ENCODE results near the gene NKD2.
"Not testable (repeated sequence)": the region's sequence is repeated elsewhere in the genome, so short reads cannot be mapped to it uniquely, and the experiment has no call there.

NKD2 gene

DNA sequence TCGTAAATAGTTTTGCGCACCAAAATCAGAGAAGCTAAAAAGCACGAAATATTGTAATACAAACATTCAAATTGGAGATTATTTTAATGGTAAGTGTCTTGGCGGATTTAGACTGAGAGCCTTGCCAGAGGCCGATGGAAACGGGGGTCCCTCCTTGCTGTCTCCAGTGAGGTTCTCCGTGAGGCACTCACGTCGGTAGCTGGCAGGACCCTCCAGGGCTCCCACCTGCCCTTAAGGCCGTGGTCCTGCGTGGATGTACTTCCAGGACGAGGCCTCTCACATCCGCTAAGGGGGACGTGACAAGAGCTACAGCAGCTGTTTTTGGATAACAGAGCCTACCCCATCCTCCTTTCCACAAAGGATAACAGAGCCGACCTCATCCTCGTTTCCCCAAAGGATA, 7.9 kb downstream of the NKD2 start:
- no peaks in the 10 kb centered on the region for H3K9me3 Mint-ChIP-seq
- H3K36me3 Mint-ChIP-seq: no peaks in the 10 kb centered on the region

DNA sequence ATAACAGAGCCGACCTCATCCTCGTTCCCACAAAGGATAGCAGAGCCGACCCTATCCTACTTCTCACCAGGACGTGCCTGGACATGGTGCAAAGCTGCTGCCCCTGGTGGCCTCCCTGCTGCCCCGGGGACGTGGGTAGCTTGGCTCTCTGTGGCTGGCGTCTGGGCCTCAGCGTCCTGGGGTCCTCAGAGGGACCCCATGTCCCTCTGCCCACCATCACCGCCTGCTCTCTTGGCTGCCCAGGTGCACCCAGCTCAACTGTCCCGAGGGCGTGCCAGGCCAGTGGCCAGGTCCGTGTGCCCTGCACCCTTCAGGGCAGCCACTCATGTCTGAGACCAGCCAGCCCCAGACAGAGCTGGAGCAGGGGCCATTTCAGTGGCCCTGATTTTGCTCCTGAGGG, 8.5 kb downstream of the NKD2 start:
- DNase-seq: no peak
- Mint-ChIP-seq H3K4me3 (no peak overlapping the region), H3K27me3 (peaks cover 4% of the 10 kb centered on the region), H3K36me3 (no peaks in the 10 kb centered on the region), H3K9me3 (no peaks in the 10 kb centered on the region), H3K4me1 (no peaks in the 10 kb centered on the region), H3K27ac (no peak overlapping the region)
- CTCF ChIA-PET: interaction anchor here (2.3 kb wide), 1 partner anchor 93 kb away, joined by 6 read pairs; no protein-coding TSS in a partner anchor

More for the DNA sequence above, 7.9 kb downstream of the NKD2 start:
- no peak for DNase-seq
- Mint-ChIP-seq H3K27me3 (peaks cover 7% of the 10 kb centered on the region), H3K27ac (no peak overlapping the region), H3K4me3 (no peak overlapping the region), H3K4me1 (no peaks in the 10 kb centered on the region)
- CTCF ChIA-PET: interaction anchor here (0.6 to 2.3 kb wide), 2 partner anchors 86 to 93 kb away, joined by 5 to 6 read pairs; no protein-coding TSS in a partner anchor

DNA sequence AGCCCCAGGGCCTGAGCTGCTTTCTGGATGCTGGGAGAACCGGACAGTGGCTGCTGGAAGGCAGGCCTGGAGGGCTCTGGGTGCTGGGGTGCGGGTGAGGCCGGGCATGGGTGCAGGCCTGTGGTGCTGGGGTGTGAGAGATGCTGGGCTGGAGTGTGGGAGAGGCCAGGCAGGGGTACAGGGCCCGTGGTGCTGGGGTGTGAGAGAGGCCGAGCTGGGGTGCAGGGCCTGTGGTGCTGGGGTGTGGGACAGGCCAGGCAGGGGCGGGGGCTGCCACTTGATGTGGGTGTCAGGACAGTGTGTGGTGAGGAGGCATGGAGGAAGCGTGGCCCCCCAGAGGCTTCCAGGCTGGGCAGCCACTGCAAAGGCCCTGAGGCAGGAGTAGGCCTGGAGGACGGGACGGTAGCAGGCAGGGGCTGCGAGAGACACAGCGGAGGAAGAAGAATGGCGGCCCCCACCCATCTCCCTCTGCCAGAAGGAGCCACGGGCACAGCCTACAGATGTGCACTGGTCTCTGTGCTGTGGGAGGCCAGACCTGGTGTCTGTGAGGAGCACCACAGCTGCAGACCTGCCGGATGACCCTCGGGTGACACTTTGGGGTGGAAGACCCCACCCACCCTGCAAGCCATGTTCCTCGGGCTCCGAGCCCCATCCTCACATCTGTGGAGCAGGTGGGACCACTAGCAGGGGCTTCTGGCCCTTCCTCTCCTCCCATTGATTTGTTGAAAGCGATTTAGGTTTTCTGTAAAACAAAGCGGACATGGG, 9.3 kb downstream of the NKD2 start:
- H3K4me3 Mint-ChIP-seq: no peak overlapping the region
- H3K27me3 Mint-ChIP-seq: peaks cover 2% of the 10 kb centered on the region
- no peaks in the 10 kb centered on the region for H3K4me1 Mint-ChIP-seq
- CTCF ChIA-PET: interaction anchor here (2.3 kb wide), 1 partner anchor 94 kb away, joined by 6 read pairs; no protein-coding TSS in a partner anchor
- no peak overlapping the region for H3K27ac Mint-ChIP-seq
- no peaks in the 10 kb centered on the region for H3K9me3 Mint-ChIP-seq
- no peak for DNase-seq
- H3K36me3 Mint-ChIP-seq: no peaks in the 10 kb centered on the region

DNA sequence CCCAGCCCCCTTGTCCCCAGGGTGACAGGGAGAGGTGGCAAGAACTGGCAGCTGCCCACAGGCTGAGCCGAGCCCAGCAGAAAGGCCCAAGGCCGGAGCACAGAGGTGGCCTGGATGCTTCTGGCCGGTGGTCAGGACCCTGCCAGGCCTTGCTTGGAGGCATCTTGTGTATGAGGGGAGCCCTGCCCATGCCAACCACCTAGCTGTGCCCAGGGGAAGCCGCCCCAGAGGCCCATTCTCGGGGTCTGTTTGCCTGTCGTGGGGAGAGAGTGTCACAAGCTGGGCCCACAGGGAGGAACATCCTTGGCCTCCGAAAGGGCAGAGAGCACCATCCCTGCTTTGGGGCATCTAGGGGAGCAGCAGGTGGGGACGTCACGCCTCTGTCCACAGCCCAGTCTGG, 10.0 kb downstream of the NKD2 start:
- CTCF ChIA-PET: no interaction called here
- Mint-ChIP-seq H3K27ac (no peak overlapping the region), H3K4me1 (no peaks in the 10 kb centered on the region), H3K4me3 (no peak overlapping the region), H3K36me3 (no peaks in the 10 kb centered on the region), H3K27me3 (no peaks in the 10 kb centered on the region), H3K9me3 (no peaks in the 10 kb centered on the region)
- DNase-seq: no peak

DNA sequence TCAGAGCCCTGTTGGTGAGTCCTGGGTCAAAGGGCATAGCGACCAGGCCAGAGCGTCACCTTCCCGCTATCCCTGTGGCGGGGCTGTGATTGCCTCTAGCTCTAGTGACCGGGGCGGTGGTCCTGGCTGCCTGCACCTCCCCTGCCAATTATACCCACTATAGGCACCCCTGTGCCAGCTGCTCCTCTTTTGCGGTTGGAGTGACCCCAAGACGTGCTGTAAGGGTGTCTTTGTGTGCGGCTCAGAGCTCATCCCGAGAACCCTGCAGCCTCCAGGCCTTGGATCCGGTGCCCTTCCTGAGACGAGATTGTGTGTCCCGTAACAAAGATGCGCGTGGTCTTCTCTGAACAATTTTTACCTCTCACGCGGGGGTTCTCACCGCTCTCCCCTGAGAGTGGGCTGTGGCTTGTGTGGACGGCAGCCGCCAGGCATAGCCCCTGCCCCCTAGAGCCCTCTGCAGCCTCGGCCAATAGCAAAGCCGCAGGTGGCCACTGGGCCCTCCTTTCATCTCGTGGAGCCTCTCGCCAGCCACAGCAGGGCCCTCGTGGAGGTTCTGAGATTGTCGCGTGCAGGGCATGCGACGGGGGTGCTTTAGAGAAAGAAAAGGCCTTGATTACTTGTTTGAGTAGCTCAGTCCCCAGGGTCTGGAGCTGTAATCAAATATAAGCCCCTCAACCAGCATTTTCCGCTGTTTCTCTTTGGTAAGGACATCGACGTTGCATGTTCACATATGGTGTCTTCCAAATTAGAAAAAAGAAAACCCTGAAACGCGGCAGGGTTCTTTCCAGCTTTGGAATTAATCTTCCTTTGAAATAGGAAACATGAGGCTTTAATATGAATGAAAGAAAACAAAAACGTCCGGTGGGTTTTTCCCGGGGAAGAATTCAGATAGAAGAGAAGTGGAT, 10.7 kb downstream of the NKD2 start:
- no peaks in the 10 kb centered on the region for H3K36me3 Mint-ChIP-seq
- no peak overlapping the region for H3K4me3 Mint-ChIP-seq
- CTCF ChIA-PET: no interaction called here
- H3K4me1 Mint-ChIP-seq: no peaks in the 10 kb centered on the region
- no peak for DNase-seq
- no peaks in the 10 kb centered on the region for H3K27me3 Mint-ChIP-seq
- no peaks in the 10 kb centered on the region for H3K9me3 Mint-ChIP-seq
- H3K27ac Mint-ChIP-seq: peak overlapping the region; percentile 37

DNA sequence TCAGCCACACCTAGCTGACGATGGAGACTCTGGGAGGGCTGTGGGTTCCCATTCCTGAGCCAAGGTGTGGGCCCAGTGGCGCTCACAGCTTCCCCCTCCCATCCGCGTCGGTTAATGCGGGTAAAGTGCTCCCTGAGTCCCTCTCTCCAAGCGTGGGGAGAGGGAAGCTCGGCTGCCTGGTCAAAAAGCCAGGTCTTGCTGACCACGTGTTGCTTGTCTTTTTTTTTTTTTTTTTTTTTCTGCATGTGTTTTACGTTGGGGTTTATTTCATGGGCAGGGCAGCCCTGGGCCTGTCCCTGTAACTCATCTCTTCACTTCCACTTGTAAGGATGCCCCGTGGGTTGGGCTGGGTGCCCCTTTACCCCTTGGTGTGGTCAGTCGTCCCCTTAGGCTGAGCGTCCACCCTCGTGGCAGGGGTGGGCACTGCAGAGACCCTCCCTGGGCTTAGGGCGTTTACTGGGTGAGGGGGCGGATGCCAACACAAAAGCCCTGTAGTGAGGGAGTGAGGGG, 11.9 kb downstream of the NKD2 start:
- no peaks in the 10 kb centered on the region for H3K4me1 Mint-ChIP-seq
- H3K9me3 Mint-ChIP-seq: no peaks in the 10 kb centered on the region
- no peak for DNase-seq
- no peak overlapping the region for H3K4me3 Mint-ChIP-seq
- H3K27me3 Mint-ChIP-seq: no peaks in the 10 kb centered on the region
- CTCF ChIA-PET: interaction anchor here (0.8 kb wide), 1 partner anchor 9 kb away, joined by 4 read pairs; no protein-coding TSS in a partner anchor
- no peak overlapping the region for H3K27ac Mint-ChIP-seq
- H3K36me3 Mint-ChIP-seq: no peaks in the 10 kb centered on the region

DNA sequence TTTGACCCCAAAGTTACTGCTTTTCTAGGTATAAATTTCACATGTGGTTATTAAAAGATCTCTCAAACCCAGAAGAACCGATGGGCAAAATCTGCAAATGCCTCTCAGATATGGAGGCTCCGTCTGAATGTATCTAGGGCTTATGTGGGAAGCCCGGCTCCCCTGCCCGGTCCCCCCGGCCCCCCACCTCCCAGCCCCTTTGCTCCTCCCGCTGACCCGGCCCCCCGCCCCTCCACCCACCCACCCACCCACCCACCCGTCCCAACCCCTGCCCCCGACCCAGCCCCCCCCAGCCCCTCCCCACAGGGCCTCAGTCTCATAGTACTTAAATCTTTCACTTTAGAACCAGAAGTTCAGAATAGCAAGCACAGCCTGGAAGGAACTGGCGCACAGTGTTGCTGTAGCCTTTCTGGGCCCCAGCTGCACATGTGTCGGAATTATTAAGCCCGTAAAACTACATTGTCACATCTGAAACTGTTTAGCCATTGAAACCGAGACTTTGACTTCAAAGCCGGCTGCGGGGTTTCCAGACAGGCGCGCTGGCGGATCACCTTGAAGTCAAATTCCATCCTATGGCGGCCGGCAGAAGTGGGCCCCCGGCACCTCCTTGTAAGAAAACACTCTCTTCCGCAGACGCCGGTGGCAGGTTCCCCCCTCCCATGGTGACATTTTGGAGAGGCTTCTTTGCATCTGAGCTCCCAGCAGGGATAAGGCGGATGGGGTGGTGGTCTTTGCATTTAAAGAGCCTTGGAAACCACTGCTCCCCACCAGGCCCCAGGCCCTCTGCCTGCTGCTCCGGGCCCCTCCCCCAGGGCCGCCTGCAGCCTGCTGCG, 12.8 kb downstream of the NKD2 start:
- Mint-ChIP-seq H3K4me3 (no peak overlapping the region), H3K9me3 (no peaks in the 10 kb centered on the region), H3K27me3 (no peaks in the 10 kb centered on the region), H3K36me3 (no peaks in the 10 kb centered on the region), H3K4me1 (no peaks in the 10 kb centered on the region), H3K27ac (no peak overlapping the region)
- CTCF ChIA-PET: no interaction called here
- DNase-seq: no peak

DNA sequence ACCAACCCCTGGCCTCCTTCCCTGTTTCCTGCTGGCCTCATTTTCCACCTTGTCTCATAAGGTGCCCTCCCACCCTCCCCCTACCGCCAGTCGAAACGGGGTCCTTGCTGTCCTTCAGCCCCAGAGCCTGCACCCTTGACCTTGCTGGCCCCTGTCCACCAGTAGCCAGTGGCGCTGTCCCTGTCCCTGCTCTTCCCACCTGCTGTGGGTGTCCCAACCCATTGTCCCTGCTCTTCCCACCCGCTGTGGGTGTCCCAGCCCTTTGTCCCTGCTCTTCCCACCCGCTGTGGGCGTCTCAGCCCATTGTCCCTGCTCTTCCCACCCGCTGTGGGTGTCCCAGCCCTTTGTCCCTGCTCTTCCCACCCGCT, 13.4 kb downstream of the NKD2 start:
- H3K27ac Mint-ChIP-seq, DNase-seq, H3K36me3 Mint-ChIP-seq, CTCF ChIA-PET, H3K9me3 Mint-ChIP-seq, H3K27me3 Mint-ChIP-seq, H3K4me3 Mint-ChIP-seq, H3K4me1 Mint-ChIP-seq: not testable (repeated sequence)

DNA sequence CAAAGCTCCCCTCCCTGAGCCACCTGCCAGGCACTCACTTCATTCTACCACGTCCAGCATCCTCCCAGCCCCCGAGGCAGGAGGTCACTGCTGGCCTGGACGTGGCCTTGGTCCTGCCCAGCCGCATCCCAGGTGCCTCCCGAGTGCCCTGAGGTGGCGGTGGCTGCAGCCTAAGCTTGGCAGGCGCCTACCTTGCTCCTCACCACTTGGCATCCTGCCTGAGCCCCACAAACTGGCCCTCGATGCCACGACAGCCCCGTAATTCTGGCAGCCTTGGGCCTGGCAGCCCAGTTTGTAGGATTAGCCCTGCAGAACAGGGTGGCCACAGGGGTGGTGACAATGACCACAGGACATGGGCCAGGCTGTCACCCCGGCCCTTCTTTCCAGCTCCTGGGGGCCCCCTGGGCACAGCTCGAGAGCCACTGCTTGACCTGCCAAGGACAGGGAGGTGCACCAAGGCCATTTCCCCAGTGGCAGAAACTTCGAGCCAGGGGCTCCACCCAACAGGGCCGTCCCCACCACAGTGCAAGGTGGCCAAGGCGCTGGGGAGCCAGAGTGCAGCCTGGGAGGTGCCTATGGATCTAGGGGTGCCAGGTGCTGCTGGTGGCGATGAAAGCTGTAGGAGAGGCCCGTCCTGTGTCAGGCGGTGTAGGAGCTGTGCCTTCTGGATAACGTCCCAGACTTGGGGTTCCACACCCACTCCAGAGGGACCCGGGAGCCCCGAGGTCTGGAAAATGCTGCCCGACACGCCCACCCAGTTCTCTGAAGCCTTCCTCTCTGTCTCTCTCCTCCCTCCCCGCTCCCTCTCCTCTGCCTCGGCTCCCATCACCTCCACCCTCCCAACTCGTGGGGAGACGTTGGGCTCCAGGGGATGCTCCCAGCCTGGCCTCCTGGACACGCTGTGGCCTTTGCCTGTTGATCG, 18.4 kb downstream of the NKD2 start:
- H3K27ac Mint-ChIP-seq: no peak overlapping the region
- CTCF ChIA-PET: no interaction called here

DNA sequence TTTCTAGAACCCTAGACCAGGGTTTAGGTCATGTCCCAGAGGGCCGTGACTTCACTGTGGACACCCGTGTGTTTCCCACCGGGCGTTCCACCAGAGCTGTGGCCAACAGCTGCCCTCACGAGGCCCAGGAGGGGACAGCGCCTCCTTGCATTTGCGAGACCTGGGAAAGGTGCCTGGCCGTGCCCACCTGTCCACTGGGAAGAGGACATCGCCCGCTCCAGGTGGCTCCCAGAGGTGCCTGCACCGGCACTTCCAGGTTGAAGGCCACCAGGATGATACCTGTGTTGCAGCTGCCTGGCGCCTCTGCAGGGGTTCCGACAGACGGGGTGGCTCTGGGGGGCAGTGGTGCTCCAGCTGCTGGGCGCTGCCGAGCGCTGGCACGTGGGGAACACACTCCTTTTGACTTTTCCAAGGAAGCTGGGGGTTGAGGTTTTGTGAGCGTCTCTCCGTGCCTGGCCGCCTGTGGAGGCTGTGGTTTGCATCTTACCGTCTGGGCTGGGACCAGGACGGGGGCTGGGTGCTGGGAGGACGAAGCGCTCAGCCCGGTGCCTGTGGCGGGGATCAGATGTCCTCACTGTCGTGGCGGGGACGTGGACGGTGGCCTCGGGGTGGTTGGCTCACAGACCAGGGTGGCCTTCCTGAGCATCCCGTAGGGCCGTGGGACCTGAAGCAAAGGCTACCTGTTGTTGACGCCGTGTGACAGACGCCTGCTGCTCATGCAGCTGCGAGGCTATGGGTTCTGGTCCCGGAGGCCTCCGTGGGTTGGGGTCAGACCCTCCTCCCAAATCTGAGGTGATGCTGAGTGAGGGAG, 19.2 kb downstream of the NKD2 start:
- no peak for DNase-seq
- Mint-ChIP-seq H3K27me3 (peaks cover 4% of the 10 kb centered on the region), H3K9me3 (no peaks in the 10 kb centered on the region), H3K4me1 (no peaks in the 10 kb centered on the region), H3K36me3 (no peaks in the 10 kb centered on the region), H3K27ac (no peak overlapping the region), H3K4me3 (no peak overlapping the region)
- CTCF ChIA-PET: interaction anchor here (1.5 kb wide), 1 partner anchor 104 kb away, joined by 3 read pairs; no protein-coding TSS in a partner anchor

More for the DNA sequence above, 18.4 kb downstream of the NKD2 start:
- no peak overlapping the region for H3K4me3 Mint-ChIP-seq
- no peak for DNase-seq
- H3K27me3 Mint-ChIP-seq: peaks cover 4% of the 10 kb centered on the region
- no peaks in the 10 kb centered on the region for H3K9me3 Mint-ChIP-seq
- no peaks in the 10 kb centered on the region for H3K36me3 Mint-ChIP-seq
- H3K4me1 Mint-ChIP-seq: no peaks in the 10 kb centered on the region

DNA sequence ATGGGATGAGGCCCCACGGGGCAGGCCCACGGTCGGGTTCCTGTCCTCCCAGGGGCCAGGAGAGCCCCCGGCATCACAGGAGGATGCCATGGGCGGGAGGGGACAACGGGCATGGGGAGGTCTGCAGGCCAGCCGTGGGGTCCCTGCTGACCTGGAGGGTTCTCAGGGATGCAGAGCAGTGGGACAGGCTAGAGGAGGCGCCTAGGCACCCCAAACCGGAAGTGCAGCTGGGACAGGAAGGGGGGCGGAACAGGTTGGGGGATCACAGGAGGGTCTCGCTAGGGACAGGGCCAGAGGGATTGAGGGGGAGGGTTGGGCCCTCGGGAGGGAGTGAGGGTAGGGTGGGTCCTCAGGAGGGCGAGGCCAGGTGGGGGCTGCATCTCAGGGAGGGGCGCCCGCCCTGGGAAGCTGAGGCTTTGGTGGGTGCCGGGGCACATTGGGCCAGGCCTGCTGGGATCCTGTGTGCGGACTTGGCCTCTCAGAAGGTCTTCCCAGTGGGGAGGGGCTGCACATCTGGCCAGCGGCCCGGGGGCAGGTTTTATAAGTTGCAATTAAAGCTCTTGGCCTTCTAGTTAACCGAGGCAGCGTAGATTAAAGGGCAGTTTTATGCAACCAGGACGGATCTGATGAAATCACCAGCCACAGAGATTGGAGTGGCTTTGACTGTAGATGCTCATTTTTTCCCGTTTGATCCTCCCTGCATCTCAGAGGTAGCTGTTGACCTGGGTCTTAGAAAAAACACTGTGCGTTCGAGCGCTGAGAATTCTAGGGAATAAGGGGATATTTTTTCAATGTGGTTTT, 20.1 kb downstream of the NKD2 start:
- Mint-ChIP-seq H3K27ac (no peak overlapping the region), H3K36me3 (no peaks in the 10 kb centered on the region), H3K4me3 (no peak overlapping the region), H3K27me3 (peaks cover 4% of the 10 kb centered on the region), H3K9me3 (no peaks in the 10 kb centered on the region), H3K4me1 (no peaks in the 10 kb centered on the region)
- no peak for DNase-seq
- CTCF ChIA-PET: interaction anchor here (1.5 kb wide), 1 partner anchor 105 kb away, joined by 3 read pairs; no protein-coding TSS in a partner anchor
